ENCODE results near the gene S100A8.
A peak's percentile ranks its signal among the peaks of the same experiment; 100 is the strongest.
"Not testable (repeated sequence)": the region's sequence is repeated elsewhere in the genome, so short reads cannot be mapped to it uniquely, and the experiment has no call there.

S100A8 gene

DNA sequence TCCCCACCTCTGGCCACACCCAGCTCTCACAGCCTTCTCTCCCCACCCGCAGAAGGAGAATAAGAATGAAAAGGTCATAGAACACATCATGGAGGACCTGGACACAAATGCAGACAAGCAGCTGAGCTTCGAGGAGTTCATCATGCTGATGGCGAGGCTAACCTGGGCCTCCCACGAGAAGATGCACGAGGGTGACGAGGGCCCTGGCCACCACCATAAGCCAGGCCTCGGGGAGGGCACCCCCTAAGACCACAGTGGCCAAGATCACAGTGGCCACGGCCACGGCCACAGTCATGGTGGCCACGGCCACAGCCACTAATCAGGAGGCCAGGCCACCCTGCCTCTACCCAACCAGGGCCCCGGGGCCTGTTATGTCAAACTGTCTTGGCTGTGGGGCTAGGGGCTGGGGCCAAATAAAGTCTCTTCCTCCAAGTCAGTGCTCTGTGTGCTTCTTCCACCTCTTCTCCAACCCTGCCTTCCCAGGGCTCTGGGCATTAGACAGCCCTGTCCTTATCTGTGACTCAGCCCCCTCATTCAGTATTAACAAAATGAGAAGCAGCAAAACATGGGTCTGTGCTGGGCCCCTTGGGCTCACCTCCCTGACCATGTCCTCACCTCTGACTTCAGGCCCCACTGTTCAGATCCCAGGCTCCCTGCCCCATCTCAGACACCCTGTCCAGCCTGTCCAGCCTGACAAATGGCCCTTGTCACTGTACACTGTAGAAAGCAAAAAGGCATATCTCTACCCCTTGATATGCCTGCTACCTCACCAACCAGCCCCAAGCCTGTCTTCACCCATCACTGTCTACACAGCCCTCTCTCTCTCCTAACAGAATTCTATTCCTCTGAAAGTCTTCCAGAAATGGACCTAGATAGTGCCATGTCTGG is 30.0 kb downstream of the S100A8 start:
- no peak for DNase-seq

DNA sequence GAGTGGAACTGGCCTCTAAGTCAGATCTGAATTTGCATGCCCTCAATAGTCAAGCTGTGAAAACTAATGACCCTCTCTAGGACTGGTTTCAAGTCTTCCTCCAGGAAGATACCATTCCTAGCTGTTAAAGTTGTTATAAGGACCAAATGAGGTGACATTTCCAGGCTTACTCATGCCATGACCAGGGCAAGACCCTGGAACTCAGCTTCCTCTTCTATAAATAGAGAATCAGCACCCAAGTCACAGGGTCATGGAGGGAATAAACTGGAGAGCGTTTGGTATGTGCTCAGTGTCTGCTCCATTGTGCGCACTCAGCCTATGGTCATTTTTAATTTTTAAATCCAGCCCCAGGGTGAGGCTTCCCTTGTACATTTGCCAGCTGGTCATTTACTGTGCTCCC is 30.7 kb downstream of the S100A8 start:
- DNase-seq, result no peak

DNA sequence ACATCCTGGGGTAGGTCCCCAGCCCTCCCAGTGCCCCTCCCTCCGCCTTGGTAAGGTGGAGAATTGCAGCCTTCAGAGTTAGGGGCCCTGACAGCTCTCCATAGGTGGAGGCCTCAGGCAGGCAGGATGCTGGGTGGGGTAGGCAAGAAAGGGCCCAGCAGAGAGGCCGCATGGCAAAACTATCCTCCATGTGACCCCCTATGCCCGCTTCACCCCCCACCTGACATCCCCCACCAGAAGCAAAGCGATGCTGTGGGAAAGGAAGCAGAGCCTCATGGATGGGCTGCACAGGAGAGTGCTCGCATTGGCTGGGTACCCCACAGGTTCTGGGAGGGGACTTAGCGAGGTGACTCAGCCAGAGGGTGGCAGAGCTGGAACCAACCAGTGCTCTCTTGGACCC is 31.6 kb downstream of the S100A8 start:
- no peak for DNase-seq

DNA sequence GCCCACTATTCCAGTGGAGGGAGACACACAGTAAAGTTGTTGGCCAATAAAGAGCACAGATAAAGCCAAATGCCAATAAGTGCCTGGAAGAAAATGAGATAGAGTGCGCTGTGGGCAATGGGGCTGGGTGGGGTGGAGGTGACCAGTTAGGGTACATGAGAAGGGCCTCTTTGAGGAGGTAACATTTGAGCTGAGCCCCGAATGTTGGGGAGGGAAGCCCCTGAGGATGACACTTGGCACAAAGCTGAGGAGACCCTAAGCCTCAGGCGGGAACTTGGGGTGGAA is 32.2 kb downstream of the S100A8 start:
- DNase-seq, result no peak

DNA sequence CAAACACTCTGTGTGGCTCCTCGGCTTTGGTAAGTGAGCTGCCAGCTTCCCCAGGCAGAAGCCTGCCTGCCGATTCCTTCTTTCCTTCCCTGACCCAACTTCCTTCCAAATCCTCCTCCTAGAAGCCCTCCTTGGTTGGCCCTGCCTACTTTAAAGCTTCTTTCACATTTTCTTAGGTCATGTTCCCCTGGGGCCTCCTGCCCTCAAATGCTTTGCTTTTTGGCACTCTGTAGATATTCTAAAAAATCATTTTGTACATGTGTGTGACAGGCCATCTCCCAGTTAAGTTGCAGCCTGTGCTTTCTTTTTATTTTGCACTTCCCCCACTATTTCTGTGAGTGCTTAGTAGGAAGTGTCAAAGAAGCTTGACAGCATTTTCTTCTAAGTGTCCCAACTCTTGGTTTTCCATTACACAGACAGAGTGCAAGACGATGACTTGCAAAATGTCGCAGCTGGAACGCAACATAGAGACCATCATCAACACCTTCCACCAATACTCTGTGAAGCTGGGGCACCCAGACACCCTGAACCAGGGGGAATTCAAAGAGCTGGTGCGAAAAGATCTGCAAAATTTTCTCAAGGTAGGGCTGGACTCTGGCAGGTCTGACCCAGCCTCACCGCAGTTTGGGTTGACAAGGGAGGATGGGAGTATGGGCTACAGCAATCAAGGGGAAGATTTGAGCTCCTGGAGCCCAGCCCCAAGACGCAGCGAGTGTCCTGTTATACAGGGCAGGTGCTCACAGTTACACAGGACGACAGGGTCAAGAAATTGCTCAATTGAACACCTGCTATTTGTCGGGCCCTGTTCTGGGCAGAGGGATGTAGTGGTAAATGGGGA is 32.8 kb downstream of the S100A8 start, which contains the start of gene S100A9:
Gene S100A9 (plus strand): TSS at position 2 of the 838 bp plus-strand sequence. CDS start 430 bp downstream, at position 432.
- no peak for DNase-seq

- DNase-seq, result peak; percentile 29
Observed at GRCh38 chr1:153357076-153357852, 33.6 kb downstream of the S100A8 start.

GRCh38 chr1:153356392-153357075 is 34.3 kb downstream of the S100A8 start:
- DNase-seq, result no peak

GRCh38 chr1:153355445-153356071 is 35.3 kb downstream of the S100A8 start:
- peak; percentile 43 for DNase-seq

GRCh38 chr1:153354515-153355193 is 36.2 kb downstream of the S100A8 start:
- no peak for DNase-seq

GRCh38 chr1:153353226-153353947 is 37.5 kb downstream of the S100A8 start:
- no peak for DNase-seq

- DNase-seq, result peak; percentile 69
Observed at GRCh38 chr1:153352523-153352922, 38.4 kb downstream of the S100A8 start.

DNA sequence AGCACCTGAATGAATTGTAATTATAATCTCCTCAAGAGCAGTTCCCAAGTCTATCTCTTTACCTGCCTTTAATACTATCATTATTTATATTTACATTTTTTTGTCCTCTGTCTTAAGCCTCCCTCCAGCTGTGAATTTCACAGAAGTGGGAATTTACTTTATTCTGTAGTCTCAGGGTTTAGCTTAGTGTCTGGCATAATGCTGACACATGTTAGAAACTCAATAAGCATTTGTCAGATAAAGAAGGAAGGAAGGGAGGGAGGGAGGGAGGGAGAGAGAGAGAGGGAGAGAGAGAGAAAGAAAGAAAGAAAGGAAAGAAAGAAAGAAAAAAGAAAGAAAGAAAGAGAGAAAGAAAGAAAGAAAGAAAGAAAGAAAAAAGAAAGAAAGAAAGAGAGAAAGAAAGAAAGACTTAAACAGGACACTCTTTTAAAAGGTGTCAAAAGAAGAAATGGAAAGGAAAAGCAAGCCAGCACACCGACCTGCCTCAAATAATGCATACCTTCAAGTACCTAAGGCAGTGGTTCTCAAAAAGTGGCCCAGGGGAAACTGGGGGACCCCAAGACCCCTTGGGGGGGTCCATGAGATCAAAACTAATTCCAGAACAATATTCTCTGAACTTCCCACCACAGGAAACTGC is 40.4 kb downstream of the S100A8 start:
- DNase-seq, result no peak

- no peak for DNase-seq
Observed at GRCh38 chr1:153349363-153350320, 41.2 kb downstream of the S100A8 start.

- DNase-seq, result no peak
Observed at GRCh38 chr1:153348511-153349362, 42.1 kb downstream of the S100A8 start, which contains the start of gene PGLYRP4. Gene PGLYRP4 (minus strand): TSS chr1:153348841. CDS start chr1:153347932, 909 bp downstream.

GRCh38 chr1:153347856-153348255 is 43.0 kb downstream of the S100A8 start:
- no peak for DNase-seq

- not testable (repeated sequence) for DNase-seq
Observed at GRCh38 chr1:153347049-153347448, 43.8 kb downstream of the S100A8 start.

GRCh38 chr1:153346077-153346723 is 44.7 kb downstream of the S100A8 start:
- DNase-seq, result no peak

All from CD4-positive, alpha-beta T cell treated with Interleukin-6 for 4 hours (primary cell).